Gastroesophageal sphincter (tissue), 4 donors: ENCODE data around the gene CXCL1. TPM values are rescaled to one million over a fixed set of nuclear protein-coding genes. Genes with fewer than 3 reads are reported as not detected.

Source experiments
- ATAC-seq: fragments of 150-250 bp; one replicate; pipeline ENCODE4 v1.9.1; 2016; ENCODE audit warnings: mild to moderate bottlenecking, moderate library complexity
- H3K27ac ChIP-seq, 4 donors: fragments of 200-600 bp; sonication (generic) in 3 of 4; 1 replicate in 3 of 4; 2 replicates in 1 of 4; pipeline ENCODE4 v1.5.1; 2016 to 2019
- H3K27me3 ChIP-seq: fragments of 200-600 bp; sonication (generic); one replicate; pipeline ENCODE4 v1.5.1; 2019
- H3K36me3 ChIP-seq, 2 donors: fragments of 200-600 bp; sonication (generic); one replicate each; pipeline ENCODE4 v1.5.1; 2019; ENCODE audit warnings: control low read depth in 1 of 2
- H3K4me1 ChIP-seq, 3 donors: fragments of 200-600 bp; sonication (generic); 1 replicate in 2 of 3; 2 replicates in 1 of 3; pipeline ENCODE4 v1.5.1; 2016 to 2019; ENCODE audit warnings: control low read depth in 2 of 3
- H3K4me3 ChIP-seq, 2 donors: fragments of 200-600 bp; sonication (generic); one replicate each; pipeline ENCODE4 v1.5.1; 2019; ENCODE audit warnings: mild to moderate bottlenecking in 1 of 2, moderate library complexity in 1 of 2
- H3K9me3 ChIP-seq, 3 donors: fragments of 200-600 bp; sonication (generic); one replicate each; pipeline ENCODE4 v1.5.1; 2017 to 2019; ENCODE audit warnings: control low read depth in 2 of 3
- EP300 ChIP-seq: sonication (generic); formaldehyde crosslinking; IDR thresholded peaks from one replicate; pipeline ENCODE4 v1.6.1; 2017; ENCODE audit warnings: antibody characterized with exemption, mild to moderate bottlenecking
- POLR2A ChIP-seq, 2 donors: fragments of 450-650 bp; IDR thresholded peaks; one replicate each; pipeline ENCODE4 v1.6.1; 2017; ENCODE audit warnings: antibody characterized with exemption in 2 of 2, mild to moderate bottlenecking in 2 of 2, moderate library complexity in 1 of 2
- POLR2AphosphoS5 ChIP-seq: sonication (generic); formaldehyde crosslinking; IDR thresholded peaks from one replicate; pipeline ENCODE4 v1.6.1; 2017; ENCODE audit warnings: antibody characterized with exemption
- WGBS, 2 donors: methylation state at CpG; one replicate each; pipeline ENCODE4 v1.1.5; 2018; ENCODE audit warnings: low coverage in 1 of 2; 5-methylcytosine and 5-hydroxymethylcytosine counted together
- total RNA-seq, 4 donors: library from RNA; depleted of rRNA; stranded (reverse); fragments of >200 nt; gene quantifications; one replicate each; pipeline ENCODE4 v1.1.0, GENCODE V29; 2016
- TF ChIP-seq, protein P1 (sequence below), 4 experiments: fragments of 200-600 bp in 2 of 4; fragments of 450-650 bp in 2 of 4; sonication (generic) in 1 of 4; IDR thresholded peaks; one replicate each; pipeline ENCODE4 v1.5.1; 2017 to 2019; ENCODE audit warnings: antibody characterized with exemption in 4 of 4, mild to moderate bottlenecking in 2 of 4, moderate library complexity in 2 of 4

The CXCL1 gene
- total RNA-seq, 4 donors from 2014 or later = 1.6 to 10.5 (median 3.1) TPM; not detected in 1

DNA sequence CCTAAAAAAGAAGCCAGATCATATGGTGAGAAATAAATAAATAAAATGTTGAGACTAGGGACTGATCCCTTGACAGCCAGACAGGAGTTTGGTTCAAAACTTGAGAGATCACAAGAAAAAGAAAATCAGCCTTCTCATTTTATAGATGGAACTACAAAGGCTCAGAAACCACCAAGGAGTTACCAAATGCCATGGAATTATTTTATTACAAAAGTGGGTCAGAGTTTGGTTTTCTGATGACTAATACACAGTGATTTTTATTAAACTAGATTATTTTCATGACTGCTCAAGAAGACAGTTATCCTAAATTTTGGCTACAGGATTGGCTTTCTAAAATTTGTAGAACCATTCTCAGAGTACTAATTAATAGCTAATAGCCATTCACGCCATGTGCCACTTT lies 6.2 kb downstream of the CXCL1 start:
- no peaks in the 10 kb centered on the region for H3K4me1 ChIP-seq
- H3K4me3 ChIP-seq = no peak overlapping the region
- ATAC-seq = no peak
- H3K9me3 ChIP-seq = no peaks in the 10 kb centered on the region
- H3K27me3 ChIP-seq = peaks cover 14% of the 10 kb centered on the region
- TF ChIP-seq EP300 = no peak
- TF ChIP-seq POLR2AphosphoS5 = no peak
- TF ChIP-seq POLR2A (IDR thresholded peaks at IDR 0.05) = no peak
- TF ChIP-seq, protein P1, sequence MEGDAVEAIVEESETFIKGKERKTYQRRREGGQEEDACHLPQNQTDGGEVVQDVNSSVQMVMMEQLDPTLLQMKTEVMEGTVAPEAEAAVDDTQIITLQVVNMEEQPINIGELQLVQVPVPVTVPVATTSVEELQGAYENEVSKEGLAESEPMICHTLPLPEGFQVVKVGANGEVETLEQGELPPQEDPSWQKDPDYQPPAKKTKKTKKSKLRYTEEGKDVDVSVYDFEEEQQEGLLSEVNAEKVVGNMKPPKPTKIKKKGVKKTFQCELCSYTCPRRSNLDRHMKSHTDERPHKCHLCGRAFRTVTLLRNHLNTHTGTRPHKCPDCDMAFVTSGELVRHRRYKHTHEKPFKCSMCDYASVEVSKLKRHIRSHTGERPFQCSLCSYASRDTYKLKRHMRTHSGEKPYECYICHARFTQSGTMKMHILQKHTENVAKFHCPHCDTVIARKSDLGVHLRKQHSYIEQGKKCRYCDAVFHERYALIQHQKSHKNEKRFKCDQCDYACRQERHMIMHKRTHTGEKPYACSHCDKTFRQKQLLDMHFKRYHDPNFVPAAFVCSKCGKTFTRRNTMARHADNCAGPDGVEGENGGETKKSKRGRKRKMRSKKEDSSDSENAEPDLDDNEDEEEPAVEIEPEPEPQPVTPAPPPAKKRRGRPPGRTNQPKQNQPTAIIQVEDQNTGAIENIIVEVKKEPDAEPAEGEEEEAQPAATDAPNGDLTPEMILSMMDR (IDR thresholded peaks at IDR 0.05) = no peak
- no peaks in the 10 kb centered on the region for H3K36me3 ChIP-seq
- WGBS, 2 donors = 69 to 100% methylated on average over 1 of the region's 1 CpG
- H3K27ac ChIP-seq = no peak overlapping the region

DNA sequence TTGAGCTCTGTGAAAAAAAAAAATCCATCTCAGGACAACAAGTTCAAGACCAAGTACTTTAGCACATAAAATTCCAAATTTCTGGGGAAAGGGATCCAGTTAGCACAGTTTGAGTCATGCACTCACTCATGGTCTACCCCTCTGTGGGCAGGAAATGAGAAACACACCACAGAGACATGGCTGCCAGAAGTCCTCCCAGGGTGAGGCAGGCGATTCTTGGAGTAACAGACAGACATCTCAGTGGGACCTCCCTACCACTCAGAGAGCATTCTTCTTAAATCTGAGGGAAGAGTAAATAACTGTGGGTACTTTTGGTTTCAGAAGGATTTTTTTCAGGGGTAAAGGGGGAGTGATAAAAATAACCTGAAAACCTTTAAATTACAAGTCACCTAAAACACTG lies 14.1 kb downstream of the CXCL1 start:
- H3K27me3 ChIP-seq = no peaks in the 10 kb centered on the region
- no peaks in the 10 kb centered on the region for H3K9me3 ChIP-seq
- ATAC-seq = no peak
- no peaks in the 10 kb centered on the region for H3K36me3 ChIP-seq
- no peak overlapping the region for H3K27ac ChIP-seq
- 46% methylated on average over 1 of the region's 1 CpG; no CpG with 5 or more reads in 1 of the 2 donors for WGBS, 2 donors
- no peak overlapping the region for H3K4me3 ChIP-seq
- no peak for TF ChIP-seq EP300
- TF ChIP-seq, protein P1 (IDR thresholded peaks at IDR 0.05) = no peak
- no peak for TF ChIP-seq POLR2AphosphoS5
- no peak for TF ChIP-seq POLR2A (IDR thresholded peaks at IDR 0.05)
- no peaks in the 10 kb centered on the region for H3K4me1 ChIP-seq

DNA sequence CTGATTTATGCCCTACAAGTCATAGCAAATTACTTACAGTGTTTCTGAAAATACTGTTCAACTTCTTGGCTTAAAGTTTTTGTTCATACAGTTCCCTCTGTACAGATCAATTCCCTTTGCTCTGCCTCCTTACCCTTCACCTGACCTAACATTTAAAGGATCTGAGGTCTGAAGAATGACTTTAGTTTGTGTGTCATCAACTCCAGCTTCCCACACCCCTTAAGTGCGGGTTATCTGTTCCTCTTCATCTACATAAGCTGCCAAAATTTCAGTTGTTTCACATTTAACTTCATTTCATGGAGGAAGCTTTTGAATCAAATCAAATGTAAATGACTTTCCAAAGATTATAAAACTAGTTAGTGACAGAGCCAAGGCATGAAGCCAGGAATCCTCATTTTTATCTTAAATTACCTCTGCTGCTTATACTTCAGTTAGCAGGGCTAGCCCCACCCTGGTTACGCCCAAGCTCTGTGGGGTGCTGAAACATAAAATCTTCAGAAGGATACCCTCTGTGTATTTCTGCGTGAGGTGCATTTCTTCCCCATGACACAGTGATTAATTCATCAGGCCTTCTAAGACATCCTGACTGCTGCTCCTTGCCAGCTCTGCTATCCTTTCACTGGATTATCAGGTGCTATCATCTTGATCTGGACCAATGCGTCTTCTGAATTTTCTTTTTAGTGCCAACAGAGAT lies 16.5 kb downstream of the CXCL1 start:
- Histone ChIP-seq H3K9me3 (no peaks in the 10 kb centered on the region), H3K4me1 (no peaks in the 10 kb centered on the region), H3K4me3 (no peak overlapping the region), H3K27me3 (no peaks in the 10 kb centered on the region), H3K27ac (no peak overlapping the region), H3K36me3 (no peaks in the 10 kb centered on the region)
- TF ChIP-seq EP300 (no peak), POLR2A (IDR thresholded peaks at IDR 0.05) (no peak), POLR2AphosphoS5 (no peak)
- TF ChIP-seq, protein P1 (IDR thresholded peaks at IDR 0.05) = no peak
- 66 to 79% methylated on average over 4 of the region's 4 CpGs for WGBS, 2 donors
- no peak for ATAC-seq

- no peaks in the 10 kb centered on the region for H3K36me3 ChIP-seq
- TF ChIP-seq, protein P1 (IDR thresholded peaks at IDR 0.05) = no peak
- no peak for TF ChIP-seq POLR2A (IDR thresholded peaks at IDR 0.05)
- no peak for TF ChIP-seq POLR2AphosphoS5
- no peak for TF ChIP-seq EP300
- H3K4me3 ChIP-seq = no peak overlapping the region
- H3K9me3 ChIP-seq = no peaks in the 10 kb centered on the region
- WGBS, 2 donors = 57 to 91% methylated on average over 4 of the region's 4 CpGs
- H3K4me1 ChIP-seq = no peaks in the 10 kb centered on the region
- no peak for ATAC-seq
- H3K27ac ChIP-seq = no peak overlapping the region
- no peaks in the 10 kb centered on the region for H3K27me3 ChIP-seq
Observed at GRCh38 chr4:73891326-73891725, 22.1 kb downstream of the CXCL1 start.

DNA sequence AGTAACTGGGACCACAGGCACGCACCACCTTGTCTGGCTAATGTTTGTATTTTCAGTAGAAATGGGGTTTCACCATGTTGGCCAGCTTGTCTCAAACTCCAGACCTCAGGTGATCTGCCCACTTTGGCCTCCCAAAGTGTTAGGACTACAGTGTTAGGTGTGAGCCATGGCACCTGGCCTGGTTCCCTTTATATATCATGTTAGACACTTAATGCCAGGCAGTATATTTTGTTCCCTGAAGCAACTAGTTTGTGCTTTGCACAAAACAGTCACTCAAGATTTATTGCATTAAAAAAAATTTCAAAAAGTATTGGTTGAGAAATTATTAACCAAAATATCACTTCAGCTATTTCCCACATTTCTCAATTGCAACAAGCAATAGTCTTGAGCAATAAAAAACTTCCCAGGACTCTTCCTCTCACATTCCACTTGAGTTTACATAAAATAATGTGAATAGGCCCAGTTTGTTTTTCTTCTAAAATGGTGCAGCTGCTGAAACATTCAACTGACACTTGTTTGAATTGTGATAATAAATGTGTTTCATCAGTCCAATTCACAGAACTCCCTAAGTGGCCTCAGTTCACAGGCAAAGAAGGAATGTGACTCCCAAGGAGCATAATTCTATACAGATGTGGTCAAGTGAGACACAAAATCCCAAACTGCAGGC lies 22.7 kb downstream of the CXCL1 start:
- peak; percentile 69 for ATAC-seq
- Histone ChIP-seq H3K9me3 (no peaks in the 10 kb centered on the region), H3K27ac (no peak overlapping the region), H3K4me1 (no peaks in the 10 kb centered on the region), H3K36me3 (no peaks in the 10 kb centered on the region), H3K4me3 (no peak overlapping the region), H3K27me3 (no peaks in the 10 kb centered on the region)
- WGBS, 2 donors = 100% methylated on average over 1 of the region's 1 CpG; no CpG with 5 or more reads in 1 of the 2 donors
- TF ChIP-seq, protein P1 (IDR thresholded peaks at IDR 0.05) = no peak
- no peak for TF ChIP-seq POLR2A (IDR thresholded peaks at IDR 0.05)
- TF ChIP-seq EP300 = no peak
- TF ChIP-seq POLR2AphosphoS5 = no peak
